ENCODE results near the gene SUN5.
"Not testable (repeated sequence)": the region's sequence is repeated elsewhere in the genome, so short reads cannot be mapped to it uniquely, and the experiment has no call there.

Gene SUN5

GRCh38 chr20:32965581-32966373, 38.5 kb downstream of the SUN5 start:
- TF ChIP-seq, protein P1, sequence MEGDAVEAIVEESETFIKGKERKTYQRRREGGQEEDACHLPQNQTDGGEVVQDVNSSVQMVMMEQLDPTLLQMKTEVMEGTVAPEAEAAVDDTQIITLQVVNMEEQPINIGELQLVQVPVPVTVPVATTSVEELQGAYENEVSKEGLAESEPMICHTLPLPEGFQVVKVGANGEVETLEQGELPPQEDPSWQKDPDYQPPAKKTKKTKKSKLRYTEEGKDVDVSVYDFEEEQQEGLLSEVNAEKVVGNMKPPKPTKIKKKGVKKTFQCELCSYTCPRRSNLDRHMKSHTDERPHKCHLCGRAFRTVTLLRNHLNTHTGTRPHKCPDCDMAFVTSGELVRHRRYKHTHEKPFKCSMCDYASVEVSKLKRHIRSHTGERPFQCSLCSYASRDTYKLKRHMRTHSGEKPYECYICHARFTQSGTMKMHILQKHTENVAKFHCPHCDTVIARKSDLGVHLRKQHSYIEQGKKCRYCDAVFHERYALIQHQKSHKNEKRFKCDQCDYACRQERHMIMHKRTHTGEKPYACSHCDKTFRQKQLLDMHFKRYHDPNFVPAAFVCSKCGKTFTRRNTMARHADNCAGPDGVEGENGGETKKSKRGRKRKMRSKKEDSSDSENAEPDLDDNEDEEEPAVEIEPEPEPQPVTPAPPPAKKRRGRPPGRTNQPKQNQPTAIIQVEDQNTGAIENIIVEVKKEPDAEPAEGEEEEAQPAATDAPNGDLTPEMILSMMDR (IDR thresholded peaks at IDR 0.05; ENCODE audit: insufficient read depth, low read length, poor library complexity, severe bottlenecking): no peak
- Histone ChIP-seq H3K27me3 (replicated peaks; ENCODE audit: control insufficient read depth, insufficient read depth, low read length) (no peaks in the 10 kb centered on the region), H3K4me3 (replicated peaks; ENCODE audit: low read depth, low read length) (no peak overlapping the region), H3K36me3 (ENCODE audit: control insufficient read depth, insufficient read depth, low read length) (no peaks in the 10 kb centered on the region)
- DNase-seq (ENCODE audit: extremely low read depth, insufficient read length): no peak

- no peak for DNase-seq (ENCODE audit: extremely low read depth, insufficient read length)
- Histone ChIP-seq H3K27me3 (replicated peaks; ENCODE audit: control insufficient read depth, insufficient read depth, low read length) (no peaks in the 10 kb centered on the region), H3K36me3 (ENCODE audit: control insufficient read depth, insufficient read depth, low read length) (no peaks in the 10 kb centered on the region), H3K4me3 (replicated peaks; ENCODE audit: low read depth, low read length) (no peak overlapping the region)
- TF ChIP-seq, protein P1 (IDR thresholded peaks at IDR 0.05; ENCODE audit: insufficient read depth, low read length, poor library complexity, severe bottlenecking): no peak
These were observed 39.1 kb downstream of the SUN5 start for GRCh38 chr20:32965115-32965514.

DNA sequence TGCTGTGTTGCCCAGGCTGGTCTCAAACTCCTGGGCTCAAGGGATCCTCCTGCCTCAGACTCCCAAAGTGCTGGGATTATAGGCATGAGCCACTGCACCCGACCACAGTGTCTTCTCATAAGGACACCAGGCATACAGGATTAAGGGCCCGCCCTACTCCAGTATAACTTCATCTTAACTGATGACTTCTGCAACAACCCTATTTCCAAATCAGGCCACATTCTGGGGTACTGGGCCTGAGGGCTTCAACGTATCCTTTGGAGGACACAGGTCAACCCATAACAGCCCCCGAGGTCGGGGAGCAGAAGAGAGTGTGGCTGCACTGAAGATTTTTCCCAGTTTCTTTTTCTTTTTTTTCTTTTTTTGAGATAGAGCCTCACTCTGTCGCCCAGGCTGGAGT, 39.7 kb downstream of the SUN5 start:
- no peak for DNase-seq (ENCODE audit: extremely low read depth, insufficient read length)
- Histone ChIP-seq H3K4me3 (replicated peaks; ENCODE audit: low read depth, low read length) (no peak overlapping the region), H3K36me3 (ENCODE audit: control insufficient read depth, insufficient read depth, low read length) (no peaks in the 10 kb centered on the region), H3K27me3 (replicated peaks; ENCODE audit: control insufficient read depth, insufficient read depth, low read length) (no peaks in the 10 kb centered on the region)
- TF ChIP-seq, protein P1 (IDR thresholded peaks at IDR 0.05; ENCODE audit: insufficient read depth, low read length, poor library complexity, severe bottlenecking): no peak

DNA sequence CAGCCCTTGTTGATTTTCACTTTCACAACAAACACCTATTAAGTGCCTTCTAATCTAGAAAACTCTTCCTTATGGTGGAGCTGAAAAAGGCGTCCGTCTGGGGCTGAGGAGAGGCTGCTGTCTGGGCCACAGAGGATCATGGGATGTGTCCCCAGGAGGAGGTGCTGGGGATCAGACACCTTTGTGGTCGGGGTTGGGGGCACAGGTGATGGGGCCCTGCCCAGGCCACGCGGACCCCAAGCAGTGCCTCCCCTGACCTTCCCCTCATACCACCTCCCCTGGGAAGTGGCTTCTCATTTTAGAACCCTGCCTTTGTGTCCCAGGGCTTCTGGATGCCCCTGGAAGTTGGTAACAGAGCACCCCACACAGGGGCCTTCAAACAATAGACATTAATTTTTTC, 41.1 kb downstream of the SUN5 start:
- H3K27me3 ChIP-seq (replicated peaks; ENCODE audit: control insufficient read depth, insufficient read depth, low read length): no peaks in the 10 kb centered on the region
- DNase-seq (ENCODE audit: extremely low read depth, insufficient read length): no peak
- no peaks in the 10 kb centered on the region for H3K36me3 ChIP-seq (ENCODE audit: control insufficient read depth, insufficient read depth, low read length)
- TF ChIP-seq, protein P1 (IDR thresholded peaks at IDR 0.05; ENCODE audit: insufficient read depth, low read length, poor library complexity, severe bottlenecking): no peak
- no peak overlapping the region for H3K4me3 ChIP-seq (replicated peaks; ENCODE audit: low read depth, low read length)

DNA sequence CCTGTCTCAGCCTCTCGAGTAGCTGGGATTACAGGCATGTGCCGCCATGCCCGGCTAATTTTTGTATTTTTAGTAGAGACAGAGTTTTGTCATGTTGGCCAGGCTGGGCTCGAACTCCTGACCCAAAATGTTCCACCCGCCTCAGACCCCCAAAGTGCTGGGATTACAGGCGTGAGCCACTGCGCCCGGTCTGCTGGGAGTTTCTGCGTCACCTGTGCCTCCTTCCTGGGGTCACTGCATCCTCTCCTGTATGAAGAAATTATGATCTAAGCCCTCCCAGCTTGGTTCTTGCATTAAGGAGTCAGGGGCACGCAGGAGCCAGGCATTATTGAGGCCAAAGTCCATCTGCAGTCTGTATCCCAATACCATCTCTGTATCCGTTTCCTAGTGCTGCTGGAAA, 41.6 kb downstream of the SUN5 start:
- H3K4me3 ChIP-seq (replicated peaks; ENCODE audit: low read depth, low read length); H3K27me3 ChIP-seq (replicated peaks; ENCODE audit: control insufficient read depth, insufficient read depth, low read length); DNase-seq (ENCODE audit: extremely low read depth, insufficient read length): not testable (repeated sequence)

GRCh38 chr20:32962053-32962452, 42.2 kb downstream of the SUN5 start:
- DNase-seq (ENCODE audit: extremely low read depth, insufficient read length): no peak
- Histone ChIP-seq H3K36me3 (ENCODE audit: control insufficient read depth, insufficient read depth, low read length) (no peaks in the 10 kb centered on the region), H3K27me3 (replicated peaks; ENCODE audit: control insufficient read depth, insufficient read depth, low read length) (no peaks in the 10 kb centered on the region), H3K4me3 (replicated peaks; ENCODE audit: low read depth, low read length) (no peak overlapping the region)
- TF ChIP-seq, protein P1 (IDR thresholded peaks at IDR 0.05; ENCODE audit: insufficient read depth, low read length, poor library complexity, severe bottlenecking): no peak

More for the DNA sequence above, 41.6 kb downstream of the SUN5 start:
- H3K36me3 ChIP-seq (ENCODE audit: control insufficient read depth, insufficient read depth, low read length): not testable (repeated sequence)

All from GM06990 (cell line).